ENCODE results near the gene CREBBP. TPM values are rescaled to one million over a fixed set of nuclear protein-coding genes. Genes with fewer than 3 reads are reported as not detected.

The CREBBP gene
- total RNA-seq, 1 experiment from 2014 or later = 79.1 TPM

DNA sequence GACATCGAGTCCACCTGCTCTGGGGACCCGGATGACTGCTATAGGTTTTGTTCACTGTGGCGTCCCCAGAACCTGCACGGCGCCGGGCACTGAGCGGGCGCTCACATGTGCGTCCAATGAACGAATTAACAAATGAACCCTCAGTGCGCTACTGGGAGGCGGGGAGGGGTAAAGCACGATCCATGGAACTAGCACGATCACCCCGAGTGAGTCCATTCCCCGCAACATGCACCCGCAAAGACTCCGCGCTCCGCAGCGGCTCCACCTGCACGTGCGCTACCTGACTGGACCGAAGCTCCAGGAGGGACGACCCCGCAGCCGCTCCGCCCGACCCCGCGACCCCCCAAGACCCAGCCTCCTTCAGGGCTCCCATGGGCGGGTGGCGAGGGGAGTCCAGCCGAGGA, 163.7 kb downstream of the CREBBP start:
- peaks cover 8% of the 10 kb centered on the region for H3K23me2 ChIP-seq (ENCODE audit: insufficient read length, low read depth, low read length, poor library complexity, severe bottlenecking)
- no peak overlapping the region for H3T11ph ChIP-seq (ENCODE audit: low read length)
- H3K4me1 ChIP-seq (ENCODE audit: insufficient read depth, low read length) = no peaks in the 10 kb centered on the region; the same call in 1 of the 2 replicates
- H3K27ac ChIP-seq (ENCODE audit: insufficient read length, low read depth, low read length) = no peak overlapping the region
- no peak overlapping the region for H3K4ac ChIP-seq (ENCODE audit: low read depth, low read length)
- no peaks in the 10 kb centered on the region for H3K27me3 ChIP-seq (ENCODE audit: insufficient read depth, low read length)
- no peaks in the 10 kb centered on the region; the same call in none of the 2 replicates for H3K27me3 Mint-ChIP-seq (ENCODE audit: low read depth)
- H3K27ac Mint-ChIP-seq = peak overlapping the region in 2 of 3 experiments; percentile 72 to 94; a peak in 3 of 7 replicates
- WGBS (ENCODE audit: extremely low coverage, insufficient read length, low lambda C conversion rate) = no CpG with 5 or more reads among the region's 34 CpGs
- no peak overlapping the region for H2AK5ac ChIP-seq (ENCODE audit: insufficient read length, low read length)
- H3K4me3 Mint-ChIP-seq = peak overlapping the region; percentile 94 to 97
- H3K56ac ChIP-seq (ENCODE audit: insufficient read length, low read depth, low read length) = no peak overlapping the region
- TF ChIP-seq, protein P1, sequence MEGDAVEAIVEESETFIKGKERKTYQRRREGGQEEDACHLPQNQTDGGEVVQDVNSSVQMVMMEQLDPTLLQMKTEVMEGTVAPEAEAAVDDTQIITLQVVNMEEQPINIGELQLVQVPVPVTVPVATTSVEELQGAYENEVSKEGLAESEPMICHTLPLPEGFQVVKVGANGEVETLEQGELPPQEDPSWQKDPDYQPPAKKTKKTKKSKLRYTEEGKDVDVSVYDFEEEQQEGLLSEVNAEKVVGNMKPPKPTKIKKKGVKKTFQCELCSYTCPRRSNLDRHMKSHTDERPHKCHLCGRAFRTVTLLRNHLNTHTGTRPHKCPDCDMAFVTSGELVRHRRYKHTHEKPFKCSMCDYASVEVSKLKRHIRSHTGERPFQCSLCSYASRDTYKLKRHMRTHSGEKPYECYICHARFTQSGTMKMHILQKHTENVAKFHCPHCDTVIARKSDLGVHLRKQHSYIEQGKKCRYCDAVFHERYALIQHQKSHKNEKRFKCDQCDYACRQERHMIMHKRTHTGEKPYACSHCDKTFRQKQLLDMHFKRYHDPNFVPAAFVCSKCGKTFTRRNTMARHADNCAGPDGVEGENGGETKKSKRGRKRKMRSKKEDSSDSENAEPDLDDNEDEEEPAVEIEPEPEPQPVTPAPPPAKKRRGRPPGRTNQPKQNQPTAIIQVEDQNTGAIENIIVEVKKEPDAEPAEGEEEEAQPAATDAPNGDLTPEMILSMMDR (conservative IDR thresholded peaks at IDR 0.05) = no peak
- no peaks in the 10 kb centered on the region; a peak in 1 of 5 replicates for H3K9me3 Mint-ChIP-seq
- peak overlapping the region; percentile 89 for H3K18ac ChIP-seq (ENCODE audit: insufficient read length, low read depth, low read length)
- peak overlapping the region; percentile 85 for H3K4me2 ChIP-seq (ENCODE audit: insufficient read depth, insufficient read length, low read length)
- no peaks in the 10 kb centered on the region for H4K20me1 ChIP-seq (ENCODE audit: control insufficient read depth, insufficient read depth, insufficient read length)
- H3K4me1 Mint-ChIP-seq = peaks cover 31 to 34% of the 10 kb centered on the region in 2 experiments
- no peak overlapping the region for H2BK120ac ChIP-seq (ENCODE audit: low read depth, low read length, poor library complexity, severe bottlenecking)
- peak overlapping the region; percentile 88; the same call in 1 of the 2 replicates for H3K14ac ChIP-seq (ENCODE audit: insufficient read depth, low read length)
- H2BK12ac ChIP-seq (ENCODE audit: insufficient read length, low read depth, low read length) = no peak overlapping the region
- H2BK15ac ChIP-seq (ENCODE audit: low read depth, low read length) = no peak overlapping the region
- H2AFZ ChIP-seq (ENCODE audit: low read length) = no peak overlapping the region
- peaks cover 5 to 31% (median 19%) of the 10 kb centered on the region in 3 experiments; a peak in 6 of 7 replicates for H3K36me3 Mint-ChIP-seq (ENCODE audit: insufficient read depth in 1 of 3, low read depth in 3 of 3)
- H2BK5ac ChIP-seq (ENCODE audit: insufficient read length, low read length) = no peak overlapping the region
- peaks cover 17% of the 10 kb centered on the region; the same call in 1 of the 2 replicates for H3K79me2 ChIP-seq (ENCODE audit: insufficient read depth, low read length)
- no peak overlapping the region for H4K5ac ChIP-seq (ENCODE audit: insufficient read length, low read depth, low read length)
- H3K23ac ChIP-seq (ENCODE audit: insufficient read length, low read depth, low read length) = no peak overlapping the region
- H3K9ac ChIP-seq (ENCODE audit: extremely low read depth, insufficient read length, low read length) = peak overlapping the region; percentile 51
- no peak for DNase-seq
- no peaks in the 10 kb centered on the region for H3K9me3 ChIP-seq (ENCODE audit: control insufficient read depth, low read depth, low read length)
- H4K91ac ChIP-seq (ENCODE audit: insufficient read length, low read depth, low read length) = no peak overlapping the region
- no peak overlapping the region for H4K8ac ChIP-seq (replicated peaks; ENCODE audit: insufficient read length, low read depth, low read length)
- no peak overlapping the region for H2BK20ac ChIP-seq (ENCODE audit: low read depth, low read length, poor library complexity, severe bottlenecking)
- peaks cover 2% of the 10 kb centered on the region for H3K79me1 ChIP-seq (ENCODE audit: insufficient read depth, low read depth, low read length, poor library complexity, severe bottlenecking)

All from H9 (cell line).